Fibroblast of skin of right biceps (primary cell): Measurements from ENCODE around the gene S100A16.
"Not testable (repeated sequence)": the region's sequence is repeated elsewhere in the genome, so short reads cannot be mapped to it uniquely, and the experiment has no call there.

Experiments
- DNase-seq: peaks from one replicate; pipeline ENCODE4 v3.0.0-alpha.2; 2013

The S100A16 gene

DNA sequence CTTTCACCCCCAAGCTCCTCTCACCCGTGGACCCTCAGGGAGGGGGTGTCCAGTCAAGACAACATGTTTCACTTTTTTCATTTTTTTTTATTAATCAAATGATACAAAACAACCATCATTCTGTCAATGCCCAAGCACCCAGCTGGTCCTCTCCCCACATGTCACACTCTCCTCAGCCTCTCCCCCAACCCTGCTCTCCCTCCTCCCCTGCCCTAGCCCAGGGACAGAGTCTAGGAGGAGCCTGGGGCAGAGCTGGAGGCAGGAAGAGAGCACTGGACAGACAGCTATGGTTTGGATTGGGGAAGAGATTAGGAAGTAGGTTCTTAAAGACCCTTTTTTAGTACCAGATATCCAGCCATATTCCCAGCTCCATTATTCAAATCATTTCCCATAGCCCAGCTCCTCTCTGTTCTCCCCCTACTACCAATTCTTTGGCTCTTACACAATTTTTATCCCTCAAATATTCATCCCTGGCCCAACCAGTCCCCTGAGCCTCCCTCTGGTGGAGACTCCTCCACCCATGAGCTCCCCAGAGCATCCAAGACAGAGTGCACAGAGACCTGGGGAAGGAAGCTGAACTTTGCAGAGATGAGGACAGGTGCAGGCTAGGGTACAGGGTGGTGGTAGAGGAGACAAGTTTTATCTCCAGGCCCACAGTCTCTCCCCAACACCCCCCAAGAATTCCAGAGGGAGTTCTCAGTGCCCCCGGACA lies 1.4 kb upstream of the S100A16 start:
- DNase-seq: no peak

DNA sequence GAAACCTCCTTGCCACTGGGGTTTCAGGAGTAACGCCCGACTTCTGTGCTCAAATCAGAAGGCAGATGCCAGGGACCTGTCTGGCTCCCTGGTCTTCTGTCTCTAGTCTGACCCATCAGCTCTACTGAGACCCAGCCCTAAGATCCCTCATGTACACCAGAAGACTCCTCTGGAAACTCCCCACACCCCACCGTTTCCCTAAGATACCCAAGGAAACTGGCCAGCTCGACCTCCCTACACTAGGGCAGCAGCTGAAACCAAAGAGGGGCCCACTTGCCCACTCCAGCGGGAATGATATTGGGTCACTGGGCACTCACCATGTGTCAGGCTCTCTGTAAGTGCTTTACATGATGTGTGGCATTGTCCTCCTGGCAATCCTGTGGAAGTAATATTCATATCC lies 469 bp upstream of the S100A16 start:
- DNase-seq: no peak

DNA sequence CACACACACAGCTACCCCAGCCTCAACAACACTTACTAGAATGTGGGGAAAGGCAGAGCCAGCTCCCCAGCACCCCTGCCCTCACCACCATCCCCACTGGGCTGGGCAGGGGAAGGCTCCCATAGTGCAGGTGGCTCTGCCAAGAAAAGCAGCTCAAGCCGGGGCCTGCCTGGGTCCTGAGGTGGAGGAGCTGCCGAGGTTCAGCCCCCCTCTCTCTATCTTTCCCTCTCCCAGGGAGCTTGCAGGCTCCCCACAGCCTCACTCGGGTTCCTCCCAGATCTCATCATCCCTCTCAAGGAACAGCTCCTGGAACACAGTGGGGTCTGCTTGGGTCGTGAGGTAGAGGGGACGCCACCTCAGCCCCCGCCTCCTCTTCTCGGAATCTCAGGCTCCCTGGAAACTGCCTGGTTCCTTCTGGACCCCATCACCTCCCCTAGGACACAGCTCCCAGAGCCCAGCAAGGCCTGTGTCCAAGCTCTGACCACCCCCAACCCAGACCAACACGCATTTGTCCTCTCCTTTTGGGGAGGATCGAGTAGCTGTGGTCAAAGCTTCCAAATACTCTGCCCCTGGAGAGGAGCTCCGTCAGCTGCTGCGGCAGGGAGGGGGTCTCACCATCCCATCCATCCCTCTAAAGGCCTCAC lies 704 bp downstream of the S100A16 start:
- DNase-seq: no peak

DNA sequence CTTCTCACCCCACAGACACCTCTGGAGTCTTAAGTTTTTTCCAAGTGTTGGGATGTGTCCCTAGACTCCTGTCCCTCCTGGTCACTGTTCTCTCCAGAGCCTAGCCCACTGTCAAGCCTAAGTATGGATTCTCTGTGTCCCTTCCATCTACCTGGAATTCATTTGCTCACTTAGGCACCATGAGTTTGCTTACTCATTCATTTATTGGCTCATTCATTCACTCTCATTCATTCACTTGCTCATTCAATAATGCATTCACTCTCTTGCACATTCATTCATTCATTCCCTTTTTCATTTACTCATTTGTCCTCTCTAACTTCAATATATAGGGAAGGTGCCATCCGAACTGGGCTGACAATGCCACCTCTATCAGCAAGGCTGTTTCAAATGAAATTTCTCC lies 1.6 kb downstream of the S100A16 start:
- no peak for DNase-seq

DNA sequence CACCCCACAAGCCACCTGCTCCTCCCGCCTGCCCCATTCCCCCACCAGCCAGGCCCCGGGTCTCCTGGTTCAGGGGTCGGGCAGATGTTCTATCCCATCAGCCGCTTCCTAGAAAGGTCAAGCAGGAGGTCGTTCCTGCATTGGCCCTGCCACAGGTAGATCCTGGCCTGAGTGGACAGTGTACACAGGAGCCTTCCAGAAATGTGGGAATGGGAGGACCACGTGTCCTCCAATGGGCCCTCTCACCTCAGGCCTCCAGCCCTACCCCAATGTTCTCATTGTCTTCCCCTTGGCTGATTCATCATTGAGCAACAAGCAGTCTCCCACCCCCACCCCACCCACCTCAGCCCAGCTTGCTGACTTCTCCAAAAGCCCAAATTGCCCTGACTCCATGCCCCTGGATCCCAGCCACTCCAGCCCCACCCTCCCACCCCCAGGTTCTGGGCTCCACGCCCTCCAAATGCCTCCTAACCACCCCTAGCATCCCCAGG lies 2.1 kb downstream of the S100A16 start:
- peak; percentile 44 for DNase-seq

DNA sequence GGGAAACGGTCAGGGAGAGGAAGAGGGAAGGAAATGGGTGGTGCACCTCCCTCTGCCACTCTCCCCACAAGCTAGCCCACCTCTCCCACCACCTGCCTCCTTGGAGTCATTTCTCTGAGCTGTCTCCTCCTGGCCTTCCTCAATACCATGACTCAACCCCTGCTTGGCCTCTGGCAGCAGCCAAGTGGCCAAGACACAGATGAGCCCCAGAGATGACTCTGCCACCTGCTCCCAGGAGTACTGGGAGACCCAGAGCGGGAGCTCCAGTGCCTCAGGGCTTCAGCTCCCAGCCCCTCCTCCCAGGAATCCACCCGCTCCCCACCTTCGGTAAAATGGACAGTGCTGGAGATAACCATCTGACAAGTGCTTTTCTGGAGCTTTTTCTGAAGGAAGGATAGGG lies 2.6 kb downstream of the S100A16 start:
- no peak for DNase-seq

DNA sequence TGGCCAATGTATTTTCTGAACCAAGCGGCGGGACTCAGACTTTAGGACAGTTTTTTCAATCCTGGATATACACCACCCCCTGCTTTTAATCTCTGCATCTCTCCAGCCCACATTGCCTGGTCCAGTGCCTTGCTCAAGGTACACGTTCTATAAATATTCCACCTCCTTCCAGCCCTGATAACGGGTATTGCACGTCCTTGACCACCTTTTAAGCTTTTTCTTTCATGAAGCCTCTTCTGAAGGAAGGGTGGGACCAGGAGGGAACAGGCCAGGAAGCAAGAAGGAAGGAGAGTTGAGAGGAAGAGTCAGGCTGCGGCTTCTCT lies 3.4 kb downstream of the S100A16 start:
- no peak for DNase-seq

DNA sequence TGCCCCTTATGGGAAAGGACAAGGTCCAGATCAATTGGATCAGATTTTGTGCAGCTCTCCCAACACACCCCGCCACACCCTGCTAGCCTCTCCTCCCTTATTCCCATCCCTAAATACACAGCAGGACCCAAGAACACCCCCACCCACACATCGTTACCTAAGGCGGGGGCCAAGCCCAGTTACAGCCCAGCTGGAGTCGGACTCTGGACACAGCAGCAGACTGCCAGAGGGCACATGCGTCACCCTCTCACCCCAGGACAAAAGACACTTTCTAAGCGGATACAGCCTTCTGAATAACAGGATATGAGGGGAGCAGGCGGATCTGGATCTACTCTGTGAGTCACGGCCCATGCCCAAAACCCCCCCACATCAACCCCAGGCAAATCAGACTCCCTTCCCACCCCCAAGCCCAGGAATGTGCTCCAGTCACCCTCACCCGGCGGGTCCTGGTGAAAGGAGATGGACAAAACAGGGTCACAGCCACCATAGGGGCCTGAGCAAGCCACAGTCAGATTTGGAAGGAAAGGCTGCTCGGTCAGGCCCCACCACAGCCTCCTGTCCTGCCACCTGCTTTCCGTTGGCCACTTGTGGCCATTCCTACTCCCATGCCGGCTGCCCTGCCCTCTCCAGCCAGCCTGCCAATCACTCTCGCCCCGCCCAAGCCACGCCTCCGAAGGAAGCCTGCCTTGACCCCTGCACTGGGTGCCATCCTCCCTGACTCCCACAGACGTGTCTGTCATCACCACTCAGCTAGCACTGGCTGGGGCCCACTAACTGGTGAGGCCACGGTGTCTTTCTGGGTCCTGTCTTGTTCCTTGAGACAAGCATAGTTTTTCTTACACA lies 4.0 kb downstream of the S100A16 start:
- peak; percentile 93 for DNase-seq

DNA sequence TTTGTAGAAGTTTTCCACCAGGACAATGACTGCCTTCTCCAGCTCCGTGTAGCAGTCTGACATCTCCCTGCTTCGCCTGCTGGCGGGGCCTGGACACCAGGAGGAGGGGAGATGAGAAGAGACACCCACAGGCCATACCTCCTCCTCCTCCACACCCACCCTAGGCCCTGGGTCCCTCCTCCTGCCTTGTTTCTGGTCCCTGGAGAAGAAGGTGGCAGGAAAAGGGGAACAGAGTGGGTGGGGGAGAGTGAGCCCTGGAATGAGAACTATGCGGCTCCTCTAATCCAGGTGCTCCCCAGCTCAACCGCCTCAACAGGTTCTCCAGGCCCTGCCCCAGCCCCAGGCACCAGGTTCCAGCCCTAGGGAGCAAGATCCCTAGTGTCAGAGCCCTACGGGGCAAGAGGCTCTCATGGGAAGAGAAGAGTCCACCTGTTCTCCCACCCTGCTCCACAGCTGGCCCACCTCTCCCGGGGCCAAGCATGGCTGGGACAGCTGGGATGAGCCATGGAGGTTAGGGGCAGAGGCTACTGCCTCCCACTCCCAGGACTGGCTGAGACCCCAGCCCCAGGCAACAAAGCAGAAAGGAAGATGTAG lies 4.8 kb downstream of the S100A16 start:
- DNase-seq: peak; percentile 40

DNA sequence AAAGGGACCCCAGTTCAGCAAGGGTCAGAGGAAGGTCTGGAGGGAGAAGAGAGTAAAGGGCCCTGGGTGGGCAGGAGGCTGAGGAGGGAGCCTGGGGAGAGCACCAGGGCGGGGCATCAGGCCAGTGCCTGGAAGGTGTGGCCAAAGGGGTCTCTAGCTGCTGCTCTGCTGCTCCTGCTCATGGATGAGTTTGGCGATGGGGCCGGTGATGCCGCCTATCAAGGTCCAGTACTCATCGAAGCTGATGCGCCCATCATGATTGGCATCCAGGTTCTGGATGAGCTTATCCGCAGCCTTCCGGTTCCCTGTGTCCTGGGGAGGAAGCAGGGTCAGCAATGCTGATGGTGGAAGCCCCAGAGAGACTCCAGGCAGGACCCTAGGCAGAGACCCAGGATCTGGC lies 5.6 kb downstream of the S100A16 start:
- no peak for DNase-seq

DNA sequence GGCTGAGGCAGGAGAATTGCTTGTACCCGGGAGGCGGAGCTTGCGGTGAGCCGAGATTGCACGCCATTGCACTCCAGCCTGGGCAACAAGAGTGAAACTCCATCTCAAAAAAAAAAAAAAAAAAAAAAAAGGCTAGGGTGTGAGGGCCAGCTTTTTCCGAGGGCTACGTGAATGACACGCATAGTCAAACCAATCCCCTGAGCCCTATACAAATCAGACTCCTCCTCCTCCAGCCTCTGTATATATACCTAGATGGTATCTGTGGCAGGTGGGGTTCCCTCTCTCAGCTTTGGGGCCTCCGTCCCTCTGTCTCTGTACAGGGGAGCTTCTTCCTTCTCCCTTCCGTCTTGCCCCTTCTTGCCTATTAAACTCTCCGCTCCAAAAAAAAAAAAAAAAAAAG lies 6.7 kb downstream of the S100A16 start:
- no peak for DNase-seq

DNA sequence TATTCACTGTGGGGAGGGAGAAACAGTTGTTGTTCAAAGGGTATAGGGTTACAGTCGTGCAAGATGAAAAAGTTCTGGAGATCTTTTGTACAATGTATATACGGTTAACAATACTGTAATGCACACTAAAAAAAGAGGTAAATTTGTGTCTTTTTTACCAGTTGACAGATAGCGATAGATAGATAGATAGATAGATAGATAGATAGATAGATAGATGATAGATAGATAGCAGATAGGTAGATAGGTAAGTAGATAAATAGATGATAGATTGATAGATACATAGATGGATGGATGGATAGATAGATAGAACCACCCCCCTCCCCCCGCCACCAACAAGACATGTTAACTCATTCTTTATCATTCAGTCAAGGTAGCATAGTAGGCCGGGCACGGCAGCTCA lies 10.2 kb downstream of the S100A16 start:
- no peak for DNase-seq

DNA sequence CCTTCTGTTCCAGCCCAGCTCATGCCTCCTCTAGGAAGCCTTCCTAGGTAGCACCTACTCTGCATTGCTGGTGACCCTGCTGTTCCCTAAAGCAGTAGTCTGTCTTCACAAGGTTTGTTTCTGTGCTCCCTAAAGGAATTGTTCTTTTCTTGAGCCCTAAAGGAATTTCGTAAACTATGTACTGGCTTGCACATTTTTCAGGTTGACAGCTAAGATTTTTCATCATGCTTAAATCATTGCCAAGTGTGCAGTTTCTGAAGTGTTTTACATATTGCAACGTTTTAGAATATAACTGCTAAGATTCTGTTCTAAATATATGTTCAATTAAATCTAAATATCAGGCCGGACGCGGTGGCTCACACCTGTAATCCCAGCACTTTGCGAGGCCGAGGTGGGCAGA lies 13.1 kb downstream of the S100A16 start:
- no peak for DNase-seq

DNA sequence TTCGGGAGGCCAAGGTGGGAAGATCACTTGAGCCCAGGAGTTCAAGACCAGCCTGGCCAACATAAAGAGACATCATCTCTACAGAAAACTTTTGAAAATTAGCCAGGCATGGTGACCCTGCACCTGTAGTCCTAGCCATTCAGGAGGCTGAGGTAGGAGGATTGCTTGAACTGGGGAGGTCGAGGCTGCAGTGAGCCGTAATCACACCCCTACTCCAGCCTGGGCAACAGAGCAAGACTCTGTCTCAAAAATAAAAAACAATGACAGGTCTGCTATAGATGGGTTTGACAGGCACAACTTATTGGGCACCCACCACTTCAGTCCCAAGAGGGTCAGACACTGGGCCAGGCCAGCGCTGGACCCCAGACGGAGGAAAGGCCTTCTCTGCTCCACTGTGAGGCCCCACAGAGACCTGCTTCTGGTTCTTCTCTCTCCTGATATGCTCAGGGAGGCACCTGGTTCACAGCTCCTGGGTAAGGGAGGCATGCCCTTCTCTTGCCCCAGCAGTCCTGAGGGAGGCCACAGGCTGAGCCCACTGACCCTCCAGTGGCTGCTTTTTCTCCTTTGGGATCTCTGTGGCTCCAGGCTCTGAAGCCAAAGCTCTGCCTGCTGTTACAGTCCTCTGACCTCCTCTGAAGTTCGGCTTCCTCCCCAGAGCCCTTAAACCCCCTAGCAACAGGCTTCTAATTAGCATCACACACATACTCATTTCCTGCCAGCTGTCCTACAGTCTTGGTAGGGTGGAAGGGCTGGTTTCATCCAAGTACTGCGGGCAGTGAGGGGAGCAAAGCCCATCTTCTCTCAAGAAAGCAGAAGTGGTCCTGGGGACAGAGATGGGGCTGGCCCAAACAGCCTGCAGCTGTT lies 14.4 kb downstream of the S100A16 start:
- peak; percentile 73 for DNase-seq

DNA sequence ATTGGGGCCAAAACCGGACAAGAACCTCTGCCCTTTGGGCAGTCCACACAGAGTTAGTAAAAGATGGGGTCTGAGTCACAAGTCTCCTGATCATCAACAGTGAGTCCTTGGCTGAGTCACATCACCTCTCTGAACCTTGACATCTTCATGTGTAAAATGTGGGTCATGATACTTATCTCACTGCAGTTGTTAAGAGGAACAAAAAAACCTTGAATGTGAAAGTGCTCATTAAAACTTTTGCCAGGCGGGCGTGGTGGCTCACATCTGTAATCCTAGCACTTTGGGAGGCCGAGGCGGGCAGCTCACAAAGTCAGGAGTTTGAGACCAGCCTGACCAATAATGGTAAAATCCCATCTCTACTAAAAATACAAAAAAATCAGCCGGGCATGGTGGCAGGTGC lies 15.7 kb downstream of the S100A16 start:
- no peak for DNase-seq

DNA sequence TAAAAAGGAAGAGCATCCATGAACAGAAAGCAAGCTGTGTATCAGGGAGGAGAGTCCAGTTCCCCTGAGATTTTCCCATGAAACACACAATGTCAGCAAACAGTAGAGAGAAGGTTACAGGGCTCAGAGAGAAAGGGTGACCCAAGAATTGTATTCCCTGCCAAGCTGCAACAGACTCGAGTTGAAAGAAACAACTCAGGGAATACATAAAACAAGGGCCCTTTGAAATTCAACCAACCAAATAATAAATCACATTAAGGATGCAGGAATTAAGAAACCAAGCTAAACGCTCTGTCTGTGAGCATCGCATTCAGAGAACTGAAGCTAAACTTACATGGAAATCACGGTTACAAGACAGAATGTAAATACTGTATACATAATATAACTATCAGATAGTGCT lies 20.2 kb downstream of the S100A16 start:
- DNase-seq: no peak

DNA sequence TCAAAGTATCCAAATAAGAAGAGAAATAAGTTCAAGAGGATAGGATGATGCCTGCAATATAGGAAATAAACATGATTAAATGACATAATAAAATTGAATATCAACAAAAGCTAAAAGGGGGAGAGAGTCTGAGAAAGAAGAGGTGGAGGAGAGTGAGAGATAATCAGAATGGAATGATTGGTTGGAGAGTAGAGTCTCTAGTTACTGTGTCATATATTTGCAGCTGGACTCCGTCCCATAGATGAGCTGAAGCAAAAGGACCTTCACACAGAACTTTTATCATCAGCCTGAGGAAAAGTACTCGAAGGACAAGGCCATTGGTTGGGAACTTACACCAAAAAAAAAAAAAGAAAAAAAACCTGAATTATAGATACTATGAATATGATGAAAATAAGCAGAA lies 24.5 kb downstream of the S100A16 start:
- no peak for DNase-seq

DNA sequence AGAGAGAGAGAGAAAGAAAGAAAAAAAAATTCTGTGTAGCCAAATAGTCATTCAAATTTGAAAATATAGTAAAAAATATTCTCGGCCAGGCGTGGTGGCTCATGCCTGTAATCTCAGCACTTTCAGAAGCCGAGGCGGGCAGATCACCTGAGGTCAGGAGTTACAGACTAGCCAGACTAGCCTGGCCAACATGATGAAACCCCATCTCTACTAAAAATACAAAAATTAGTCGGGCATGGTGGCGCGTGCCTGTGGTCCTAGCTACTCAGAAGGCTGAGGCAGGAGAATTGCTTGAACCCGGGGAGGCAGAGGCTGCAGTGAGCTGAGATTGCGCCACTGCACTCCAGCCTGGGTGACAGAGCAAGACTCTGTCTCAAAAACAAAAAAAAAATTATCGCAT lies 24.9 kb downstream of the S100A16 start:
- DNase-seq: not testable (repeated sequence)

DNA sequence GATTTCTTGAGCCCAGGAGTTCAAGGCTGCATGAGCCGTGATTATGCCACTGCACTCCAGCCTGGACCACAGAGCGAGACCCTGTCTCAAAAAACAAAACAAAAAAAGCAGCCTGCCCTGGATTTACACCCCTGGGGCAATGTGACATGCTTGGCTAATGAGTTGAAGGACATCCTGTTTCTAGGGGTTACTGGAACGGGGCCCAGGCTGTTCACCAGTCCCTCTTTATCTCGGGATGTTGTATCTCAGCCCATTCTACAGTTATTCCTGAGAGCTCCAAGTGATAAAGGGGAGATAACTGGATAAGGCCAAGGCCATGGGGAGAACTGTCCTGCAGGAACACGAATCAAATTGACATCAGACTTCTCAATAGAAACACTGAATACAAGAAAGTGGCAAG lies 25.6 kb downstream of the S100A16 start:
- no peak for DNase-seq

DNA sequence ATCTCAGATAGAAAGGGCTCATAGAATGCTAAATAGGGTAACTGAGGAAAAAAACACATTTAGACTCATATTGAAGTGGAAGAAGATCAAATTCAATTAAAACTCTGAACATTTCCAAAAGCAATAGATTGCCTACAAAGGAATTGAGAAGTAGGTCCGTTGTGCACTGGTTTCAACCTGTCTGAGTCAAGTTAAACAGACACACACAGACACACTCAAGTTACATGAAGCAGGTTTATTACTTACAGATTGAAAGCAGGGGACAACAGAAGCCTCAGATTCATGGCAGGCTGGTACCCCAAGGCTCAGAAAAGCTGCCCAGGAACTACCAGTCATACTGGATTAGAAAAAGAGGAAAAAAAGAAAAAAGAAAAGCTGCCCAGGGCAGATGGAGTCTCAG lies 26.6 kb downstream of the S100A16 start:
- no peak for DNase-seq

DNA sequence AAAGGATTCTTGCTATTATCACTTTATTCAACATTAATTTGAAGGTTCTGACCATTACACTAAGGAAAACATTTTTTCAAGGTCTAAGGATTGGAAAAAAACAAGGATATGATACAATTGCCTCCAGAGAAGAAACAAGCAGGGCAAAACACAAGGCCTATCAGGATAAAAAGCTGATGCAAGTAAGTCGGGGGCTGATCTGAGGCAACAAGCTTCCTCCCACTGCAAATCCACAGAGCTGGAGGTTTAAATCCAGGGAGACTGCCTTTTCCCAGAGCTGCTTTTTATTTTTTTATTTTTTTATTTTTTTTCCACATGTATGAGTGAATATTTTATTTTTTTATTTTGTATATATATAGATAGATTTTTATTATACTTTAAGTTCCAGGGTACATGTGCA lies 27.9 kb downstream of the S100A16 start:
- DNase-seq: no peak

DNA sequence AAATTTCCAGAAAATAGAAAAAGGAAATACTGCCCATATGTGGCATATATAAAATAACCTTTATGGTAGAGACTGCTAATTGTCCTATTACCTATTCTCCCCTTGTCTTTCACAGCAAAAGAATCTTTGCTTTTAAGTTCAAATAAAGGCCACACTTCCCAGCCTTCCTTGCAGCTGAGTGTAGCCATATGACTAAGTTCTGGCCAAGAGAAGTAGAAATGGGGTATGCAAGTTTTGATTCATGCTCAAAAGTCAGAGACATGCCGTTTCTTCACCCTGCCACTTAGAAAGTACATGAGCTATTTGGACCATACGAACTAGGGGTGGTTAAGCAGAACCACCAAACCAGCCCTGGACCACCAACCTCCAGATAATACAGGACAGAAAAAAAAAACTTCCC lies 29.0 kb downstream of the S100A16 start:
- DNase-seq: peak; percentile 53

DNA sequence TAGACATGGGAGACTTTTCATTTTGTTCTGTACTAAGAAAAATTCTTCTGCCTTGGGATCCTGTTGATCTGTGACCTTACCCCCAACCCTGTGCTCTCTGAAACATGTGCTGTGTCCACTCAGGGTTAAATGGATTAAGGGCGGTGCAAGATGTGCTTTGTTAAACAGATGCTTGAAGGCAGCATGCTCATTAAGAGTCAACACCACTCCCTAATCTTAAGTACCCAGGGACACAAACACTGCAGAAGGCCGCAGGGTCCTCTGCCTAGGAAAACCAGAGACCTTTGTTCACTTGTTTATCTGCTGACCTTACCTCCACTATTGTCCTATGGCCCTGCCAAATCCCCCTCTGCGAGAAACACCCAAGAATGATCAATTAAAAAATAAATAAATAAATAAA lies 29.4 kb downstream of the S100A16 start:
- not testable (repeated sequence) for DNase-seq
